ENCODE data around the gene KSR2.

DNA sequence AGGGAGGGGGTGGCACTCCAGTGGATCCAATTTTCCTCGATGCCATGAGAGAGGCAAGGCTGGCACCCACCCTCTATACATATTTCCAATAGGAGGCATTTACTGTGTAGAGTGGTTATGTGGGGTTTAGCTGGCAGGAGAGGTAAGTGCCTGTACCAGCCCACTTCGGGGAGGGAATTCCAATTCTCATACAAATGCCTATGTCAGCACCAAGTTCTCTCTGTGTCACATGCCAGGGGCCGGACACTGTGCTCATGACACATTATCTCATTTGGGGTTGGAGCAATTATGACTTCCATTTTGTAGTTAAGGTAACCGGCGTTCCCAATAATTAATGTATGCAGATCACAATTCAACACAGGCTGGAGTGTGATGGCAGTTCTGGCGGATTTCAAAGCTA lies 284.3 kb downstream of the KSR2 start:
- TF ChIP-seq EZH2 (IDR thresholded peaks at IDR 0.05) (no peak), POLR2AphosphoS5 (IDR thresholded peaks at IDR 0.05; ENCODE audit: borderline replicate concordance, low read depth, low read length) (no peak), FOXP2 (optimal IDR thresholded peaks at IDR 0.05; ENCODE audit: control extremely low read depth, extremely low read length, insufficient read depth) (no peak)

Data from SK-N-MC (cell line).